GM10248 (cell line): ENCODE measurements around the gene SRSF2.
"Not testable (repeated sequence)": the region's sequence is repeated elsewhere in the genome, so short reads cannot be mapped to it uniquely, and the experiment has no call there.

Experiments used
- CTCF ChIA-PET: fragments of 300-600 bp; sonication (Branson Sonifier 250); formaldehyde crosslinking; extraction: SDS; loops from one replicate; lab custom pipeline; 2021; ENCODE audit warnings: antibody characterized with exemption; lab: Yijun Ruan, JAX
- POLR2A ChIA-PET: fragments of 350-650 bp; sonication (Branson Sonifier 250); formaldehyde crosslinking; extraction: SDS; loops from one replicate; lab custom pipeline; 2020; ENCODE audit warnings: antibody characterized with exemption; lab: Yijun Ruan, JAX
- DNase-seq: peaks from one replicate; pipeline ENCODE4 v3.0.0; 2012; ENCODE audit errors: extremely low spot score
- CTCF ChIP-seq: IDR thresholded peaks from 2 replicates; pipeline ENCODE4 v1.5.1; 2012; ENCODE audit warnings: mild to moderate bottlenecking, low read depth; ENCODE audit errors: extremely low read depth, missing control alignments, control extremely low read depth

Gene SRSF2

GRCh38 chr17:76716146-76716838, 20.8 kb downstream of the SRSF2 start:
- POLR2A ChIA-PET: interaction anchor here (1.6 to 2.0 kb wide), 3 partner anchors 10 to 21 kb away, joined by 6 to 7 read pairs (median 7); partner anchors contain the start of genes JMJD6, METTL23, MFSD11 and SRSF2
- no peak for DNase-seq
- CTCF ChIA-PET: interaction anchor here (0.7 to 5.3 kb wide), 10 partner anchors 8 to 257 kb away, joined by 3 to 45 read pairs (median 4); partner anchors contain the start of genes JMJD6 and METTL23
- TF ChIP-seq CTCF: no peak

- no peak for DNase-seq
- POLR2A ChIA-PET: interaction anchor here (0.5 to 1.6 kb wide), 2 partner anchors 10 to 22 kb away, joined by 4 to 6 read pairs; partner anchors contain the start of genes MFSD11 and SRSF2
- TF ChIP-seq CTCF: no peak
- CTCF ChIA-PET: interaction anchor here (0.6 to 5.3 kb wide), 6 partner anchors 10 to 256 kb away, joined by 3 to 45 read pairs (median 6); partner anchors contain the start of genes JMJD6 and METTL23
These were observed 21.7 kb downstream of the SRSF2 start for GRCh38 chr17:76715496-76715830.

GRCh38 chr17:76714822-76715495, 22.2 kb downstream of the SRSF2 start:
- peak; percentile 76 for TF ChIP-seq CTCF
- ChIA-PET CTCF (interaction anchor here (0.6 to 5.3 kb wide), 9 partner anchors 10 to 342 kb away, joined by 3 to 45 read pairs (median 4); partner anchors contain the start of genes JMJD6 and METTL23), POLR2A (interaction anchor here (1.7 kb wide), 1 partner anchor 12 kb away, joined by 13 read pairs; the partner anchor contains the start of genes JMJD6 and METTL23)
- peak; percentile 64 for DNase-seq

- ChIA-PET CTCF (interaction anchor here (0.9 to 5.3 kb wide), 14 partner anchors 9 to 342 kb away, joined by 3 to 45 read pairs (median 4); partner anchors contain the start of genes JMJD6 and METTL23), POLR2A (interaction anchor here (1.7 kb wide), 1 partner anchor 12 kb away, joined by 13 read pairs; the partner anchor contains the start of genes JMJD6 and METTL23)
- DNase-seq: no peak
These were observed 22.8 kb downstream of the SRSF2 start for GRCh38 chr17:76714336-76714735.

GRCh38 chr17:76713765-76714164, 23.4 kb downstream of the SRSF2 start:
- POLR2A ChIA-PET: interaction anchor here (1.7 kb wide), 1 partner anchor 13 kb away, joined by 13 read pairs; the partner anchor contains the start of genes JMJD6 and METTL23
- CTCF ChIA-PET: interaction anchor here (0.9 to 5.3 kb wide), 15 partner anchors 8 to 343 kb away, joined by 3 to 45 read pairs (median 4); partner anchors contain the start of genes JMJD6 and METTL23
- DNase-seq: no peak
- no peak for TF ChIP-seq CTCF

More at GRCh38 chr17:76714336-76714735, 22.8 kb downstream of the SRSF2 start:
- no peak for TF ChIP-seq CTCF

GRCh38 chr17:76712321-76712720, 24.8 kb downstream of the SRSF2 start:
- CTCF ChIA-PET: interaction anchor here (1.0 to 2.0 kb wide), 4 partner anchors 31 to 189 kb away, joined by 3 to 12 read pairs (median 4); partner anchors contain the start of gene ST6GALNAC2
- DNase-seq, POLR2A ChIA-PET: not testable (repeated sequence)
